Fibroblast of lung (primary cell): ENCODE measurements around the gene FARSA.

Source experiments
- CTCF ChIP-seq, 2 donors: IDR thresholded peaks in 1 of 2; conservative IDR thresholded peaks in 1 of 2; 1 replicate in 1 of 2; 2 replicates in 1 of 2; pipeline ENCODE4 v1.5.1; 2011 to 2012; ENCODE audit warnings: low read length in 2 of 2, control low read depth in 1 of 2, inconsistent platforms in 1 of 2, low read depth in 1 of 2, mild to moderate bottlenecking in 1 of 2
- EZH2 ChIP-seq: IDR thresholded peaks from 2 replicates; pipeline ENCODE4 v1.5.1; 2012; ENCODE audit warnings: low read length, control low read depth, mild to moderate bottlenecking; ENCODE audit errors: missing control alignments

GRCh38 chr19:12875086-12875485, 58.4 kb downstream of the FARSA start:
- no peak for TF ChIP-seq CTCF (conservative IDR thresholded peaks at IDR 0.05 in 1 of 2, IDR thresholded peaks at IDR 0.05 in 1 of 2; ENCODE audit: low read depth in 1 of 2, low read length in 2 of 2)
- no peak for TF ChIP-seq EZH2
